Endothelial cell of umbilical vein (primary cell): ENCODE results near the gene PRDM13. TPM values are rescaled to one million over a fixed set of nuclear protein-coding genes. Genes with fewer than 3 reads are reported as not detected.

ENCODE experiments used
- BruUV-seq: library from RNA; stranded (reverse); fragments of 400-500 nt; replicated peaks from 2 replicates; lab custom pipeline; 2021; lab: Mats Ljungman, UMichigan
- CTCF ChIA-PET: fragments of 300-600, 350-600 bp; sonication (Branson Sonifier 250); formaldehyde crosslinking; loops from one replicate; lab custom pipeline; 2021; ENCODE audit warnings: antibody characterized with exemption, inconsistent platforms; lab: Charles Lee
- POLR2A ChIA-PET: fragments of 300-600, 350-600 bp; sonication (Branson Sonifier 250); formaldehyde crosslinking; loops from one replicate; lab custom pipeline; 2021; ENCODE audit warnings: antibody characterized with exemption, inconsistent platforms; lab: Charles Lee
- DNase-seq: peaks from one replicate; pipeline ENCODE4 v3.0.0-alpha.2; 2011; ENCODE audit warnings: low read depth, low spot score
- FAIRE-seq: peaks from 2 replicates; lab custom pipeline; 2011; peaks lifted over from hg19 to GRCh38; lab: Jason Lieb, UNC
- H2AFZ ChIP-seq: 2 replicates; pipeline ENCODE4 v1.6.0; 2012; ENCODE audit warnings: low read depth, low read length, control low read depth, inconsistent platforms
- H3K27ac ChIP-seq: 2 replicates; pipeline ENCODE4 v1.5.1; 2011; ENCODE audit warnings: low read depth, mild to moderate bottlenecking, control low read depth, low read length, moderate library complexity; ENCODE audit not compliant: insufficient read depth
- H3K27me3 ChIP-seq, 2 experiments: 2 replicates each; pipeline versions ENCODE4 v1.6.0 to v1.6.1; 2011; ENCODE audit warnings: low read length in 2 of 2, mixed read lengths in 1 of 2; ENCODE audit not compliant: control insufficient read depth in 2 of 2, insufficient read depth in 2 of 2
- H3K36me3 ChIP-seq, 2 experiments: 2 replicates in 1 of 2; 3 replicates in 1 of 2; pipeline ENCODE4 v1.5.1; 2011; ENCODE audit warnings: low read length in 2 of 2, mild to moderate bottlenecking in 1 of 2, moderate library complexity in 1 of 2; ENCODE audit not compliant: control insufficient read depth in 2 of 2, insufficient read depth in 2 of 2; ENCODE audit errors: extremely low read depth in 1 of 2
- H3K4me1 ChIP-seq: 3 replicates; pipeline ENCODE4 v1.5.1; 2011; ENCODE audit warnings: mild to moderate bottlenecking, low read length; ENCODE audit not compliant: control insufficient read depth, insufficient read depth; ENCODE audit errors: extremely low read depth
- H3K4me2 ChIP-seq: 2 replicates; pipeline ENCODE4 v1.6.1; 2011; ENCODE audit warnings: low read length, control low read depth, mixed read lengths; ENCODE audit not compliant: insufficient read depth
- H3K4me3 ChIP-seq, 3 experiments: fragments of 200-600 bp in 1 of 3; sonication (generic), shearing (Covaris generic) in 1 of 3; replicated peaks in 1 of 3; 2 replicates each; pipeline ENCODE4 v1.5.1; 2011 to 2016; ENCODE audit warnings: control low read depth in 3 of 3, low read length in 3 of 3, mild to moderate bottlenecking in 2 of 3, inconsistent platforms in 1 of 3, low read depth in 1 of 3, moderate library complexity in 1 of 3; ENCODE audit not compliant: insufficient read depth in 1 of 3
- H3K79me2 ChIP-seq: 2 replicates; pipeline ENCODE4 v1.6.0; 2012; ENCODE audit warnings: low read length, inconsistent platforms; ENCODE audit not compliant: control insufficient read depth, insufficient read depth
- H3K9ac ChIP-seq: replicated peaks from 2 replicates; pipeline ENCODE3; 2011; ENCODE audit warnings: low read length, control low read depth; ENCODE audit not compliant: insufficient read depth; ENCODE audit errors: extremely low read depth
- H3K9me1 ChIP-seq: replicated peaks from 3 replicates; pipeline ENCODE4 v1.6.0; 2011; ENCODE audit warnings: mild to moderate bottlenecking, low read length; ENCODE audit not compliant: control insufficient read depth, insufficient read depth; ENCODE audit errors: extremely low read depth
- H3K9me3 ChIP-seq: replicated peaks from 2 replicates; pipeline ENCODE4 v1.5.1; 2012; ENCODE audit warnings: low read length, inconsistent platforms; ENCODE audit not compliant: control insufficient read depth, insufficient read depth
- H4K20me1 ChIP-seq: replicated peaks from 2 replicates; pipeline ENCODE3; 2011; ENCODE audit warnings: mild to moderate bottlenecking, low read length; ENCODE audit not compliant: control insufficient read depth, insufficient read depth; ENCODE audit errors: extremely low read depth
- EZH2 ChIP-seq: IDR thresholded peaks from 2 replicates; pipeline ENCODE4 v1.6.1; 2012; ENCODE audit warnings: borderline replicate concordance, low read depth, mild to moderate bottlenecking, moderate library complexity, low read length, inconsistent platforms; ENCODE audit not compliant: severe bottlenecking
- FOS ChIP-seq: IDR thresholded peaks from 2 replicates; pipeline ENCODE4 v1.6.1; 2011; ENCODE audit warnings: mild to moderate bottlenecking, low read length, moderate library complexity, borderline replicate concordance; ENCODE audit not compliant: insufficient read depth
- GATA2 ChIP-seq: IDR thresholded peaks from 2 replicates; pipeline ENCODE4 v1.7.0; 2011; ENCODE audit warnings: low read depth, mild to moderate bottlenecking, moderate library complexity, mixed read lengths, low read length; ENCODE audit not compliant: insufficient read length, insufficient read depth
- JUN ChIP-seq: IDR thresholded peaks from 2 replicates; pipeline ENCODE4 v1.6.1; 2011; ENCODE audit warnings: borderline replicate concordance, low read depth; ENCODE audit not compliant: insufficient read length, insufficient read depth
- MYC ChIP-seq: IDR thresholded peaks from one replicate; pipeline ENCODE4 v1.6.1; 2011; ENCODE audit warnings: mild to moderate bottlenecking, low read depth, low read length
- POLR2A ChIP-seq: IDR thresholded peaks from 2 replicates; pipeline ENCODE4 v1.6.1; 2012; ENCODE audit warnings: low read depth, mild to moderate bottlenecking, control low read depth, low read length
- POLR2AphosphoS5 ChIP-seq: IDR thresholded peaks from 2 replicates; pipeline ENCODE4 v1.6.1; 2012; ENCODE audit warnings: low read depth, mild to moderate bottlenecking, control low read depth, low read length, moderate library complexity; ENCODE audit not compliant: insufficient read depth
- dilution Hi-C: fragments of 300-500 bp; cut with MboI; formaldehyde crosslinking; loops from one replicate; pipeline ENCODE4 v1.15.0; 2019; ENCODE audit warnings: low sequenced_read_pairs; ENCODE audit not compliant: extremely low pct_ligation_motif_present
- intact Hi-C: fragments of 100-400 bp; cut with micrococcal nuclease; formaldehyde crosslinking; loops from one replicate; pipeline ENCODE4 v1.10.0; 2022
- polyA plus RNA-seq, 4 experiments: library from polyadenylated mRNA; depleted of rRNA in 3 of 4; stranded (reverse) in 3 of 4; unstranded in 1 of 4; fragments of >200 nt; gene quantifications; 2 replicates each; pipeline versions ENCODE4 v1.2.1 to v1.2.3, GENCODE V29; 2011 to 2012; ENCODE audit warnings: missing spikeins in 1 of 4
- total RNA-seq: library from RNA; stranded (reverse); gene quantifications from 2 replicates; pipeline ENCODE4 v1.2.3, GENCODE V29; 2021
- TF ChIP-seq, protein P1 (sequence below): IDR thresholded peaks from 2 replicates; pipeline ENCODE4 v1.6.1; 2011; ENCODE audit not compliant: insufficient read depth, insufficient read length
- TF ChIP-seq, protein P2 (sequence below), 2 donors: IDR thresholded peaks; 1 replicate in 1 of 2; 2 replicates in 1 of 2; pipeline ENCODE4 v1.5.1; 2011; ENCODE audit warnings: low read length in 2 of 2, mild to moderate bottlenecking in 2 of 2, moderate library complexity in 2 of 2, control low read depth in 1 of 2, inconsistent platforms in 1 of 2, low read depth in 1 of 2; ENCODE audit not compliant: insufficient read depth in 1 of 2; ENCODE audit errors: extremely low read depth in 1 of 2

The PRDM13 gene
- total and polyA plus RNA-seq, 2 donors (not counting 3 experiments of a cell fraction or from before 2014, with no cell fraction given) = not detected

DNA sequence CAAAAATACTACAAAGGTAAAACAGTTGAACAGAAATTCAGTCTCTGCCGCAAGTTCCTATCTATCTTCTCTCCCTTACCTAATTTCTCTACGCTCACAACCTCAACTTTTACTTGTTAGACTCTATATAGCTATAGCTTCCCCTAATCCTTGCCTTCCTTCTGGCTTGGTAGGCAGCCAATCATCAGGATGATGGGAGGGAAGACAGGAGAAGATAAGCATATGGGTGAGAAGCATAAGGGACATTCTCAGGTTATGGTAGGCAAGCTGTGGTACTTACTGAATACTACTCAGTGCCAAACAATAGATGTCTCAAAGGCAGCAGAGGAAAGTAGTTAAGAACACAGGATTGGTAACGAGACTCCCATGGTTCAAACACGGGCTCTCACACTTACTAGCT, 46.0 kb upstream of the PRDM13 start:
- BruUV-seq = no TSS peak
- Histone ChIP-seq H3K9ac (no peak overlapping the region), H3K36me3 (peaks cover 6 to 12% of the 10 kb centered on the region in 2 experiments), H3K9me1 (peaks cover 5% of the 10 kb centered on the region), H3K27me3 (no peaks in the 10 kb centered on the region), H3K4me3 (no peak overlapping the region), H3K27ac (no peak overlapping the region), H3K9me3 (no peaks in the 10 kb centered on the region), H3K4me2 (no peak overlapping the region), H3K79me2 (peaks cover 34% of the 10 kb centered on the region), H2AFZ (no peak overlapping the region), H3K4me1 (peaks cover 8% of the 10 kb centered on the region), H4K20me1 (peaks cover 5% of the 10 kb centered on the region)
- ChIA-PET POLR2A (no interaction called here), CTCF (interaction anchor here (0.7 kb wide), 1 partner anchor 22 kb away, joined by 3 read pairs; no protein-coding TSS in a partner anchor)
- intact Hi-C loops (no loop called here), dilution Hi-C loops (no loop called here)
- TF ChIP-seq FOS (no peak), JUN (no peak)
- DNase-seq (no peak), FAIRE-seq (no peak)

DNA sequence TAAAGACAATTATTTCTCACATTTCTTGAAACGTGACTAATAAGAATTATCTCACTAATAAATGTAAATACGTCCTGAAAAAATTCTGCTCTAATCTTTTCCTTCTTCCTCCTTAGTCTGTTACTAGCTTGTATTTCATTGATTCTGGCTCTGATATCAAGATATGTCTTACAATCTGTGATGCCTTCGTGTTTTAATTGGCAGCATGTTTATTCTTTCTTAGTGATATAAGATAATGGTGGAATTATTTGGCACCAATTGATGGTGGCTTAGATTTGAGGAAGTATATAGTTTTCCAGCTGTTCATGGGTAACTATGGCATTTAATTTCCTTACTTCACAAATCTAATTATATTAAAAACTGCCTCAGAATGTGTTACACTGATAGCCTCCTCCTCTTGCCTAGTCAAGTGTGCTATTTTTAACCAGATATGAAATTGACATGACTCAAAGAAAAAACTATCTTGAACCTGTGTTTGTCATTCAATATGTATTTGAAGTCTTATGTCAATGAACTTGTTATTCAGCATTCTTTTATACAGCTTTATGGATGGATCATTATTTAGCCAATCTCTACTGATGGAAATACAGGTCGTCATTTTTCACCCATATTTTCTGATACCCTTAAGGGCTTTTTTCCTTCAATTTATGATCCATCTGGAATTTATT, 43.4 kb upstream of the PRDM13 start:
- dilution Hi-C loops = no loop called here
- DNase-seq (peak; percentile 60), FAIRE-seq (no peak)
- Histone ChIP-seq H3K4me2 (no peak overlapping the region), H3K9me3 (no peaks in the 10 kb centered on the region), H3K36me3 (peaks cover 2 to 5% of the 10 kb centered on the region in 2 experiments), H2AFZ (no peak overlapping the region), H3K4me3 (no peak overlapping the region), H3K79me2 (peaks cover 58% of the 10 kb centered on the region), H3K9ac (no peak overlapping the region), H3K27me3 (no peaks in the 10 kb centered on the region), H3K27ac (peak overlapping the region; percentile 2), H3K4me1 (peaks cover 18% of the 10 kb centered on the region), H3K9me1 (peaks cover 5% of the 10 kb centered on the region), H4K20me1 (peaks cover 15% of the 10 kb centered on the region)
- ChIA-PET POLR2A (no interaction called here), CTCF (interaction anchor here (1.0 to 1.3 kb wide), 2 partner anchors 12 to 16 kb away, joined by 3 to 4 read pairs; no protein-coding TSS in a partner anchor)
- TF ChIP-seq POLR2A (no peak), JUN (no peak), POLR2AphosphoS5 (no peak), MYC (no peak), EZH2 (no peak), FOS (no peak), GATA2 (no peak)
- TF ChIP-seq, protein P1, sequence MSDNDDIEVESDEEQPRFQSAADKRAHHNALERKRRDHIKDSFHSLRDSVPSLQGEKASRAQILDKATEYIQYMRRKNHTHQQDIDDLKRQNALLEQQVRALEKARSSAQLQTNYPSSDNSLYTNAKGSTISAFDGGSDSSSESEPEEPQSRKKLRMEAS = no peak
- TF ChIP-seq, protein P2, sequence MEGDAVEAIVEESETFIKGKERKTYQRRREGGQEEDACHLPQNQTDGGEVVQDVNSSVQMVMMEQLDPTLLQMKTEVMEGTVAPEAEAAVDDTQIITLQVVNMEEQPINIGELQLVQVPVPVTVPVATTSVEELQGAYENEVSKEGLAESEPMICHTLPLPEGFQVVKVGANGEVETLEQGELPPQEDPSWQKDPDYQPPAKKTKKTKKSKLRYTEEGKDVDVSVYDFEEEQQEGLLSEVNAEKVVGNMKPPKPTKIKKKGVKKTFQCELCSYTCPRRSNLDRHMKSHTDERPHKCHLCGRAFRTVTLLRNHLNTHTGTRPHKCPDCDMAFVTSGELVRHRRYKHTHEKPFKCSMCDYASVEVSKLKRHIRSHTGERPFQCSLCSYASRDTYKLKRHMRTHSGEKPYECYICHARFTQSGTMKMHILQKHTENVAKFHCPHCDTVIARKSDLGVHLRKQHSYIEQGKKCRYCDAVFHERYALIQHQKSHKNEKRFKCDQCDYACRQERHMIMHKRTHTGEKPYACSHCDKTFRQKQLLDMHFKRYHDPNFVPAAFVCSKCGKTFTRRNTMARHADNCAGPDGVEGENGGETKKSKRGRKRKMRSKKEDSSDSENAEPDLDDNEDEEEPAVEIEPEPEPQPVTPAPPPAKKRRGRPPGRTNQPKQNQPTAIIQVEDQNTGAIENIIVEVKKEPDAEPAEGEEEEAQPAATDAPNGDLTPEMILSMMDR (IDR thresholded peaks at IDR 0.05; ENCODE audit: extremely low read depth in 1 of 2, insufficient read depth in 1 of 2, low read depth in 1 of 2, low read length in 2 of 2) = no peak
- no TSS peak for BruUV-seq
- intact Hi-C loops = no loop called here
